GM19452 (cell line): ENCODE data around the gene ITPKB.
A peak's percentile ranks its signal among the peaks of the same experiment; 100 is the strongest.

Experiments used
- ATAC-seq: cut with Tn5 transposase; IDR thresholded peaks from one replicate; pipeline ENCODE4 v1.9.1; 2021; ENCODE audit not compliant: unreplicated experiment

Gene ITPKB

DNA sequence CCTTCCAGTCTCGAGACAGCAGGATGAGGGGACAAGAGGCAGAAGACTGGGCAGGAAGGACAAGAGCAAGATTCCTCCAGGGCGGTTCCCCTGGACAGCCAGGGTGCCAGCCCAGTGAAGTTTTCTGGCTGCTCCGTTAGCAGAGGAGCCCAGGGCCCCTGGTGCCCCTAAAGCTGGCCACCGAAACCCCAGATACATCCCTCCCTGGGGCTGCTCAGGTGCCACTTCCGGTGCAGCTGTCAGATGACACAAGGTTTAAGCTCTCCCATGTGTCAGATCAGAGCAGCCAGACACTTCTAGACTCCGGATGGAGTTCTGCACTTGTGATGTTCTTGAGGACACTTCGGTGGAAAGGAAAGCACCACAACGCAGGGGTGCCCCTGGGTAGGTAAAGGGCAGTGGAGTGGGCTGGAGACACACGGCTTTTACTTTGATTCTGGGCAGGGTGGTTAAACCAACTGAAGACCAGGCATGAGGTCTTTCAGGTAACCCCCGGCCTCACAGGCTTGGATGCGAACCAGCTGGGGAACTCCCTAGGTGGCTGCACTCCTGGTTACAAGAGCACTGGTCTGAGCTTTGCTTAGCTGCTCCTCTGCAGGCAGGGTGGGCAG is 85.7 kb downstream of the ITPKB start:
- peak; percentile 82 for ATAC-seq

GRCh38 chr1:226652613-226653012 is 86.5 kb downstream of the ITPKB start:
- no peak for ATAC-seq

DNA sequence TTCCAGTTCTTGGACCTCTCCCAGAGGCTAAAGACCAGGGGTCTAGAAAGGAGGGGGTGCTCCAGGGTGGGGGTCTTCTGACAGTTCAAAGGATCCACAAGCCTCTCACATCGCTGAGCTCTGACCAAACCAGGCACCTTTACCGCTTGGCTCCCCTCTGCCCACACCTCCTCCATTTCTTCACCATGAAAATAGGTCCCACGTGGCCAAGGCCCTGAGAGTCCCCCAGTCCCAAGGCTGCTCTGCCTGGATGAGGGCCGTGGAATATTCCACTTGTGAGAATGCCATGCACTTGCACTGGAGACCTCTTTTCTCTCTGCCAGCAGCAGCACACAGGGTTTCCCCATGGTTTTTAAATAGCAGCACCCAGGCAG is 87.4 kb downstream of the ITPKB start:
- ATAC-seq: no peak

GRCh38 chr1:226651041-226651731 is 87.9 kb downstream of the ITPKB start:
- no peak for ATAC-seq

- ATAC-seq: no peak
These were observed 88.7 kb downstream of the ITPKB start for GRCh38 chr1:226650236-226650841.

GRCh38 chr1:226649780-226650179 is 89.3 kb downstream of the ITPKB start:
- no peak for ATAC-seq

GRCh38 chr1:226649244-226649643 is 89.8 kb downstream of the ITPKB start:
- no peak for ATAC-seq

- ATAC-seq: no peak
These were observed 90.7 kb downstream of the ITPKB start for GRCh38 chr1:226648421-226648820.

- ATAC-seq: no peak
These were observed 91.4 kb downstream of the ITPKB start for GRCh38 chr1:226647719-226648118.

DNA sequence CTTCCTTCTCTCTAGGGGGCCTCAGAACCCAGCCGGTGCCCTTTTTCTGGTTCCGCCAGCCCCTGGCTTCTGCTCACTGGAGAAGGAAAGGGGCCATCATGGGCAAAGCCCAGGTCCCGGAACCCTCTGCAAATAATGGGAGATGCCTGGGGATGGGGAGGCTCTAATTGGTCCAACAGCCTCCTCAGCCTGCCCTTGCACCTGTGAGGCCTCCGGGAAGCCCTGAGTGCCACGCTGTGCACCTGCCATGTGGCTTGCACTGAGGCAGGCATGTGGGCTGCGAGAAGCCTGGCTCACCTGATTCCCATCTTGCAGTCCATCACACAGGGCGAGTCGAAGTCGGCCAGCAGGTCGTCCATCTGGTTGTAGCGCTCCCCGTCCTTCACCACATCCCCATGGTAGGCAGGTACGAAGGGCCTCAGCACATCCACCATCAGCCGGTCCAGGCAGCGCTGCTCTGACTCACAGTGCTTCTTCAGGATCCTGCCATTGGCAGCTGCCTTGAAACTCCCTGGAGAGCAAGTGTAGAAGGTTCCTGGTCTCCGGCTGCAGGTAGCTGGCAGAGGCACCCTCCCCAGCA is 92.1 kb downstream of the ITPKB start:
- no peak for ATAC-seq

DNA sequence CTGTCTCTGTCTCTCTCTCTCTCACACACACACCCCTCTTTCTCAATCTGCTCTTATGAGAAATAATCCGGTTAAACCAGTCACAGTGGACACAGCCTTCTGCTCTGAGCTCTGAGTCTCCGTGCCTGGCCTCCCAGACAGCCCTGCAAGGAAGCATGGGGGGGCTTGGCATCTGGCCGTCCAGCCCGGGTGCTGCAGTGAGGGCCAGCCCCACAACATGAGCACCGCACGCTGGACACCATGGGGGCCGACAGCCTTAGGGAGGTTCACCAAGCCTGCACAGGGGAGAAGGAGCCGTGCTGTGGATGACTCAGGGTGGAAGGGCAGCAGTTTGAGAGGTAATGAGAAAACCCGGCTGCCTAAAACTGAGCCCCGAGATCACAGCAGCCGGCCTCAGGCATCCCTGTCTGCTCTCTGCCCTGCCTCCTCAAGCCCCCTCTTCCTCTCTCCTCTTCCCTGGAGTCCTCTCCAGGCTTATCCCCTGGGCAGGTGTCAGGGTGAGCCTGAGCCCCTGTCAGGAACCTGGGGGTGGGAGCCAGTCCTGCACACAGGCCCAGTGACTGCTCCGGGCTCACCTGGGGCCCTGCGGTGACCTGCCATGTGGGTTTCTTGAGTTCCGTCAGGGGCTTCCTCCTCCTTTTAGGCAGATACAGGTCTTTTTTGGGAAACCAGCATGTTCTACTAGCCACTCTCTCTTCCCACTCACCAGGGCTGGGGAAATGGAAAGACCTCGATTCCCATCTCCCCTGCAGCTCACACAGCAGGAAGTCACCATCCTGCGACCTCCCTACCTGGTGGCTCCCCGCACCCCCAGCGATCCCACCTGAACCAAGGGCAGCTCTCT is 92.8 kb downstream of the ITPKB start:
- ATAC-seq: no peak

DNA sequence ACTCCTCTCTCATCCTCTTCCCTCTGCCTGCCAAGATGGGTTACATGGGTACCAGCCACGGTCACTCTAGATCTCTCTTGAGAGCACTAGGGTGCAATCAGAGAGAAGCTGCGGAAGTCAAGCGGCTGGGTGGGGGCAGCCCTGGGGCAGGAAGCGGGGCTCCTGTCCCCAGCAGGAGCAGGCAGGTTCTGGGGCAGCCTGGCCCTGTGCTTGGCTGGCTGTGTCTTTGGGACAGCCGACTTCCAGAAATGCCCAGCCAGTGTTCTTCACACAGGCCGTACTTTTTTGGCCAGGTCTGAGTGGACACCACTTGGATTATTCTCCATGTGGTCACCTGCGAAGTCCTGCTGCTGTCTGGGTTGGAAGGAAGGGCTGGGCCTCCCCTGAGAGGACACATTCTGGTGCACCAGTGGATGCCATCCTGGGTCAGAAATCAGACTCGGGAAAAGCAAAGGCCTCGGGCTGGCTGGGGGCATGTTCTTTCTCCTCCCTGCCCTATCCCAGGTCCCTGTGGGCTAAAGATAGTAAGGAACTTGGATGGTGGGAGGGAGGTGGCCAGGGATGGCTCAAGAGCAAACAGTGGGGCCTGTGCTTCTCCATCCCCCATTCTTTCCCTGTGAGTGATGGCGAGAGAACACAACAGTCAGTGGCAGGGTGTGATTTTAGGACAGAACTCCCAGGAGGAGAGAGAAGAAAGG is 93.7 kb downstream of the ITPKB start:
- no peak for ATAC-seq

- no peak for ATAC-seq
These were observed 94.4 kb downstream of the ITPKB start for GRCh38 chr1:226644541-226645176.

DNA sequence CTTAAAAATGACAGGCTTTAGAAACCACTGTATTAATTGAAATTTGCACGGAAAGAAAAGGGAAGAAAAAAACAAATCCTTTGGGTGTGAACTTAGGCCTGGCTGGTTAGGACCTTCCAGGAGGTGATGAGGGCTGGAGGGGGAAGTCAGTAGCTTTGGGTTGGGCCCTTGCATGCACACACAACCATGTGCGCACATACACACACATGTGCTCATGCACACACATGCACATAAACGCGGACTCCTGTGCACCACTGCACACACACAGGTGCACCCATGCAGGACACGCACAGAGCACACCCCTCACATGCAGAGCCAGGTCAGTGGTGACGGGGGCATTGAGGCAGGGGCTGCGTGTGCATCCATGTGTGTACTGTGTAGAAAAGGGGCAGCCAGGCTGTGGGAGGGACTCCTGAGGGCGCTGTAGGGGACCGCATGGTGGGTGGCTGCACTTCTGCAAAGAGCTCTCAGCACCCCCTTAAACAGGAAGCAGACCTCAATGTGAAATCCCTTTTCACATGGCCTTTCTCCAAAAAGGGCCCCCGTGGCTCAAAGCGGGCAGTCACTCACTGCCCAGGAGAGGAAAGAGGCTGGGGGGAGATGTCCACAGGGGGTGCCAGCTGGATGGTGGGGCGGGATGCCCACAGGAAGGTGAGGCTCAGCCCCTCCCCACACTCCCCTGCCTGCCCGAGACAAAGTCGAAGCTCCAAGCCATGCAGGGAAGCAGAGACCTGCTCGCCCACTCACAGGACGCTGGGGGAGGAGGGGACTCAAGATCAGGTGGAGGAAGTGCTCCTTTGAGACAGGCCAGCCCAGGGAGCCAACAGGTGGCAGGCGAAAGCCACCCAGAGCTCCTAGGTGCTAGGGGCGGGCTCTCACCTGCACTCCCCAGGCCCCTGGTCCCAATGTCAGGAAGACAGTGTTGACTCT is 95.2 kb downstream of the ITPKB start:
- peak; percentile 47 for ATAC-seq

DNA sequence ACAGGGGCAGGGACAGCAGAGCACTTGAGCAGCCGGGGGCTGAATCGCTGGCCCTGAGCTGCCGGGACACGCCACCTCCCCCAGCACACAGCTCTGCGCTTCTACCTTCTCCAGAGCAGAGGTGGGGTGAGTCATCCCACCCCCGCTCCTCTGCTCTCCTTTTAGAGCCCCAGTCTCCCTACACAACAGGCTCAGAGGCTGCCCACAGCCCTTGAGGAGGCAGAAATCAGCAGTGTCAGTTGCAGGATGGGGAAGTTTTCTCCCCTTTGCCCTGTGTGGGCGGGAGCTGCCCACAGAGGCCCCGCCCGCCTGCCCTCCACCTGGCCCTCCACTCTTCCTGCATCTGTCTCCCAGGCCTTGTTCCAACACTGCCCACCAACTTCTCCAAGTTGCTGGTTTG is 95.9 kb downstream of the ITPKB start:
- ATAC-seq: peak; percentile 56

- no peak for ATAC-seq
These were observed 96.7 kb downstream of the ITPKB start for GRCh38 chr1:226642421-226642820.

DNA sequence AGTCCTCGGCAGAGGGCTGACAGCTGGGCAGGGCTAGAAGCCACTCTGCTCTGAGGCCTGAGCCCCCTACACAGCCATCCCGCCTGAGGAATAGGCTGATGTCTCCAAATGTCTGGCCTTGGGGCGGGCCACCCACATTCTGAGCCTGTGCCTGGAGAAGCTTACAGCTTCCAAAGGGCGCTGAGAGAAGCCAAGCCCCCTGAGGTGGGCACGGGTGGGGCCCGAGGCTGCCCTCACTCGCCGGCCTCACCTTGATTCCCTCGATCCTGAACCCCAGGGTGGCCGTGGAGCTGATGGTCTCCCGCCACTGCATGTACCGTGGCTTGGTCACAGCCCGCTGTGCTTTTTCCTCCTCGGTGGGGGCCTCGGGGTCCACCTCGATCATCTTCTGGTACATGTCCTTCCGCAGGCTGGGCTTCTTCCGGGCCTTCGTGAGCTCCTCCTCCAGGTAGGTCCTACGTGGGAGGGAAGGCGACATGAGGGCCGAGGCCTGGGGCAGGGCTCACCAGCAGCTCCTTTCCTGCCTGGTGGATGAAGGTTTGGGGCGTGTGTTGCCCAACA is 97.3 kb downstream of the ITPKB start:
- no peak for ATAC-seq

GRCh38 chr1:226640321-226641136 is 98.6 kb downstream of the ITPKB start:
- no peak for ATAC-seq
